Mammary epithelial cell (primary cell): Measurements from ENCODE around the gene METRNL.

Experiments
- EZH2 ChIP-seq: IDR thresholded peaks from 2 replicates; pipeline ENCODE4 v1.6.1; 2012; ENCODE audit warnings: low read length, inconsistent platforms, borderline replicate concordance
- TF ChIP-seq, protein P1 (sequence below), 2 donors: IDR thresholded peaks in 1 of 2; conservative IDR thresholded peaks in 1 of 2; 2 replicates each; pipeline ENCODE4 v1.5.1; 2011 to 2012; ENCODE audit warnings: inconsistent platforms in 2 of 2, low read length in 2 of 2, mild to moderate bottlenecking in 2 of 2, control low read depth in 1 of 2, low read depth in 1 of 2; ENCODE audit not compliant: insufficient read depth in 1 of 2; ENCODE audit errors: extremely low read depth in 1 of 2

DNA sequence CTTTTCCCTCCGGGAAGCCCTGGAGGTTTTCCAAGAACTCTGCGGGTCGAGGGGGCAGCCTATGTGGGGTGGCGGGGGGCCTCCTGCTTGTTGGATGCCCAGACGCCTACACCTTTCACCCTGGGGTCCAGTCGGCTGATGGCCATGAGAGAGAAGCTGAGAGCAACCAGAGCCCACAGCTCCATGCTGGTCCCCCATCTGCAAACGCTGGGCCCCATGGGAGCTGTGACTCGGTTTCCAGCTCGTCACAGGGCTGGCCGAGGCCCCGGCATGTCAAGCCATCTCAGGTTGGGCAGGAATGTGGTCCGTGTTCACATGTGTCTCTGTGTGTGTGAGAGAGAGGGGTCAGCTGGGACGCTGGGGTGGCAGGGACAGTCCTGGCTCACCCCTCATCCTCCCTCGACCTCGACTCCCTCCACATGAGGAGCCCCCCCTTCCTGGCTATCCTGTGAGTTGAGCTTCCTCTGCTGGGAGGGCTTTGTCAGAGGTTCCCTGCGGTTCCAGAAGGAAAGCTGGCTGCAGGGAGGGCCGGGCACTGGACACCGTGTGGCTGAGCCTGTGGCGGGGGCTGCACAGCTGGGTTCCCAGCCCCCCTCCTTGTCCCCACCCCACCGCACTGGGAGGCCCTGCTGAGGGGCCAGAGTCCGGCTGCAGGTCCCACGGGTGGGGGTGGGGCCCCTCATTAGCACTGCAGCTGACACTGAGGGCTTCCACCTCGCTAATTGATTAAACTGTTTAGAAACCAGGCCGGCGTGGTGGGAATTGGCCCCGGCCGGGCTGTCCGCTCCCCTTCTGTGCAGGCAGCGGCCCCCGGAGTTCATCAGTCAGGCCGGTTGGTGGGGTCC lies 19.1 kb downstream of the METRNL start:
- TF ChIP-seq, protein P1, sequence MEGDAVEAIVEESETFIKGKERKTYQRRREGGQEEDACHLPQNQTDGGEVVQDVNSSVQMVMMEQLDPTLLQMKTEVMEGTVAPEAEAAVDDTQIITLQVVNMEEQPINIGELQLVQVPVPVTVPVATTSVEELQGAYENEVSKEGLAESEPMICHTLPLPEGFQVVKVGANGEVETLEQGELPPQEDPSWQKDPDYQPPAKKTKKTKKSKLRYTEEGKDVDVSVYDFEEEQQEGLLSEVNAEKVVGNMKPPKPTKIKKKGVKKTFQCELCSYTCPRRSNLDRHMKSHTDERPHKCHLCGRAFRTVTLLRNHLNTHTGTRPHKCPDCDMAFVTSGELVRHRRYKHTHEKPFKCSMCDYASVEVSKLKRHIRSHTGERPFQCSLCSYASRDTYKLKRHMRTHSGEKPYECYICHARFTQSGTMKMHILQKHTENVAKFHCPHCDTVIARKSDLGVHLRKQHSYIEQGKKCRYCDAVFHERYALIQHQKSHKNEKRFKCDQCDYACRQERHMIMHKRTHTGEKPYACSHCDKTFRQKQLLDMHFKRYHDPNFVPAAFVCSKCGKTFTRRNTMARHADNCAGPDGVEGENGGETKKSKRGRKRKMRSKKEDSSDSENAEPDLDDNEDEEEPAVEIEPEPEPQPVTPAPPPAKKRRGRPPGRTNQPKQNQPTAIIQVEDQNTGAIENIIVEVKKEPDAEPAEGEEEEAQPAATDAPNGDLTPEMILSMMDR (conservative IDR thresholded peaks at IDR 0.05 in 1 of 2, IDR thresholded peaks at IDR 0.05 in 1 of 2; ENCODE audit: extremely low read depth in 1 of 2, insufficient read depth in 1 of 2, low read depth in 1 of 2, low read length in 2 of 2), result no peak
- TF ChIP-seq EZH2, result no peak
